ENCODE data around the gene USP17L21. TPM values are rescaled to one million over a fixed set of nuclear protein-coding genes. Genes with fewer than 3 reads are reported as not detected.
"Not testable (repeated sequence)": the region's sequence is repeated elsewhere in the genome, so short reads cannot be mapped to it uniquely, and the experiment has no call there.

The USP17L21 gene
- polyA plus RNA-seq, 6 donors from 2014 or later = not detected

- not testable (repeated sequence) for DNase-seq; H3K27me3 Mint-ChIP-seq; H3K4me1 Mint-ChIP-seq; ATAC-seq (ENCODE audit: low read depth in 2 of 2); H3K27ac Mint-ChIP-seq; H3K4me3 Mint-ChIP-seq; H3K36me3 Mint-ChIP-seq; H3K9me3 Mint-ChIP-seq
Observed at GRCh38 chr4:9271719-9272118, 9.0 kb downstream of the USP17L21 start.

Other genes starting within 250 kb of the USP17L21 start
- gene FAM90A26, start 92.5 kb upstream of the USP17L21 start, polyA plus RNA-seq (ENCODE audit: low read depth in 6 of 6) = not detected
- not detected for gene USP17L10, start 52.2 kb upstream of the USP17L21 start, polyA plus RNA-seq (ENCODE audit: low read depth in 6 of 6)
- gene USP17L11, start 47.5 kb upstream of the USP17L21 start, polyA plus RNA-seq (ENCODE audit: low read depth in 6 of 6) = not detected
- not detected for gene USP17L12, start 42.7 kb upstream of the USP17L21 start, polyA plus RNA-seq (ENCODE audit: low read depth in 6 of 6)
- not detected for gene USP17L13, start 38.0 kb upstream of the USP17L21 start, polyA plus RNA-seq (ENCODE audit: low read depth in 6 of 6)
- gene USP17L15, start 28.5 kb upstream of the USP17L21 start, polyA plus RNA-seq (ENCODE audit: low read depth in 6 of 6) = not detected
- not detected for gene USP17L17, start 19.0 kb upstream of the USP17L21 start, polyA plus RNA-seq (ENCODE audit: low read depth in 6 of 6)
- gene USP17L18, start 14.2 kb upstream of the USP17L21 start, polyA plus RNA-seq (ENCODE audit: low read depth in 6 of 6) = not detected
- not detected for gene USP17L19, start 9.5 kb upstream of the USP17L21 start, polyA plus RNA-seq (ENCODE audit: low read depth in 6 of 6)
- gene USP17L20, start 4.7 kb upstream of the USP17L21 start, polyA plus RNA-seq (ENCODE audit: low read depth in 6 of 6) = not detected
- not detected for gene USP17L22, start 4.7 kb downstream of the USP17L21 start, polyA plus RNA-seq (ENCODE audit: low read depth in 6 of 6)
- gene USP17L24, start 62.3 kb downstream of the USP17L21 start, polyA plus RNA-seq (ENCODE audit: low read depth in 6 of 6) = not detected
- not detected for gene USP17L25, start 67.0 kb downstream of the USP17L21 start, polyA plus RNA-seq (ENCODE audit: low read depth in 6 of 6)
- not detected for gene USP17L26, start 71.8 kb downstream of the USP17L21 start, polyA plus RNA-seq (ENCODE audit: low read depth in 6 of 6)
- not detected for gene USP17L5, start 76.5 kb downstream of the USP17L21 start, polyA plus RNA-seq (ENCODE audit: low read depth in 6 of 6)
- gene USP17L27, start 81.3 kb downstream of the USP17L21 start, polyA plus RNA-seq (ENCODE audit: low read depth in 6 of 6) = not detected
- gene USP17L28, start 86.0 kb downstream of the USP17L21 start, polyA plus RNA-seq (ENCODE audit: low read depth in 6 of 6) = not detected
- not detected for gene USP17L29, start 90.8 kb downstream of the USP17L21 start, polyA plus RNA-seq (ENCODE audit: low read depth in 6 of 6)
- not detected for gene USP17L30, start 100.3 kb downstream of the USP17L21 start, polyA plus RNA-seq (ENCODE audit: low read depth in 6 of 6)
- not detected for gene DEFB131A, start 181.5 kb downstream of the USP17L21 start, polyA plus RNA-seq (ENCODE audit: low read depth in 6 of 6)